HG02884 (cell line): ENCODE data around the gene DENND1C.
"Not testable (repeated sequence)": the region's sequence is repeated elsewhere in the genome, so short reads cannot be mapped to it uniquely, and the experiment has no call there.

Experiments
- ATAC-seq: cut with Tn5 transposase; IDR thresholded peaks from one replicate; pipeline ENCODE4 v1.9.1; 2021; ENCODE audit warnings: mild to moderate bottlenecking, moderate library complexity; ENCODE audit not compliant: unreplicated experiment

DENND1C gene

DNA sequence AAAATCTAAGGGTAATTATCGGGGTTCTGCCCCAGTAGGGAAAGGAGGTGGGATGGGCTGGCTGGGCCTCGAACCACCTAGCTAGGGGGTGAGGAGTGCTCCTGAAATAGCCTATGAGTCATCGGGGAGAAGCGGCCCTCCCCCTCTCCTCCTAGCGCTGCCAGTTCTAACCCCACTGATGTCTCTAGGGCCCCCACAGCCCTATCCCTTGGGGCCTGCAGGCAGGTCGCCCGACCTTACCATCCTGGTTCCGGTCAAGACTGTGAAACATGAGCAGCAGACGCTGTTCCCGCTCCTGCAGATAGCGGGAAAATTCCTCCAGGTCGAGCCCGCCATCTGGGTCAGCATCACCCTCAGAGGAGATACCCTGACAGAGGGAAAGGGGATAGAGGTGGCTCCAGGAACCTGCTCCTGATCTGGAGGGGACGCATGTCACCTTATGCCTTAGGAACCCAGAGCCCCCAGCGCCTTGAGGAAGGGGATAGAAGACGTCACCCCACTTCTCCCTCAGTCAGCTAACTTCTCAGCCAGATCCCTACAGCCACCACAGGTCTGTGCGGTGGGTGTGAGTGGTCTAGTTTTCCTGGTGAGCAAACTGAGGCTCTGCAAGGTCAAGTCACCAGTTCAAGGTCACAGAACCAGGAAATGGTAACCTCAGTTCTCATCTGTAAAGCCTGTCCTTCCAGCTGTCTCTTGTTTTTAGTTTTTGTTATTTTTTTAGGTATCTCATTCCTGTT lies 23.5 kb downstream of the DENND1C start:
- ATAC-seq: no peak

DNA sequence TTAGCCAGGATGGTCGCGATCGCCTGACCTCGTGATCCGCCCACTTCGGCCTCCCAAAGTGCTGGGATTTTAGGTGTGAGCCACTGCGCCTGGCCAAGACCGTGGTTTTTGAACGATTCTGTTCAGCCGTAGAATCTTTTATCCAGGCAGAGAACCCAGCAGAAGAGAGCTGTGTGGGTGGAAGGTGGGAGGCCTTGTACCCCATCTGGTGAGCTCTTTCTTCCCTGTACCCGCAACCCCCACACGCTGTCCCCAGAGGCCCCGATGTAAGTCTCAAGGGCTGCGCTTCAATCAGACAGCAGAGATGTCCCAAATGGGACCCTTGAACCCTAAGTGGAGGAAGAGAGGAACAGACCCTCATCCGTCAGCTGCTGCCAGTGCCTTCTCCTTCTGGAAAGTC lies 25.7 kb downstream of the DENND1C start:
- ATAC-seq: no peak

DNA sequence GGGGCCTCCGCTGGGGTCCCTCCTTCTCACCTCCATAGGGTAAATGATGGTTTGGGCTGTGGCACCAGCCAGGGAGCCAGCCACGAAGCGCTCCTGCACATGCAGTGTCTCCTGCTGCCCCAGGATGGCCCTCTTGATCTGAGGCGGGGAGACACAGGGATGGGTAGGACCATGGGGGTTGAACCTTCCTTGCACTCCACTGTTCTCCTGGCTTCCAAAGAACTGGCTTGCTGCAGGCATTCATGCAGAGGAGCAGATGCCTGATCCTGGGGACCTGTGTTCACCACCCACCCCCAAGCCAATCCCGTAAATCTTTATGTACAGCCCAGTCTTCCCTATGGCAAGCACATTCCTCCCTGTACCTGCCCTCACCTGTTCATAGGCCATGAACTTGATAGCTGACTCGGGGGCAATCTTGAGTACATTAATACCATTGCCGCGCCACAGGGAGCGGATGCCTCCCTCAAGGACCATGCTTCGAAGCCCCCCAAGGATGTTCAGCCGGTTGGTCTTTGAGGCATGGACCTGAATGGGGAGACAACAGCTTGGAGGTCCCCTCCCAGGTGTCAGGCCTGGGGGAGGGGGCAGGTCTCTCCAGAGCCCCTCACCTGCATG lies 27.5 kb downstream of the DENND1C start:
- no peak for ATAC-seq

DNA sequence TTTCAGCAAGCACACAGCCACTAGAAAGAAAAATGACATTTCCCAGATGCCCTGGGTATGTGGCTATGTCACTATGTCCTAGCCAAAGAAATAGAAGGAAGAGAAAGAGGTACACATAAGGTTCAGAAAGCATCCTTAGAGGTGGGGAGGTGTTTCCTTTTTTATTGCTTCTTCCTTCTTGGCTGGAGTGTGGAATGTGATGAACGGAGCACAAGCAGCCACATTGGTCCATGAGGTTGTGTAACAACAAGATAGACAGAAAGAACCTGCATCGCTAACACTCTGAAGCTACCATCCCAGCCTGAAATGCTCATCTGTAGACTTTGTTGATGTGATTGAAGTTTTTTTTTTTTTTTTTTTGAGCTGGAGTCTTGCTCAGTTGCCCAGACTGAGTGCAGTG lies 28.7 kb downstream of the DENND1C start:
- no peak for ATAC-seq

DNA sequence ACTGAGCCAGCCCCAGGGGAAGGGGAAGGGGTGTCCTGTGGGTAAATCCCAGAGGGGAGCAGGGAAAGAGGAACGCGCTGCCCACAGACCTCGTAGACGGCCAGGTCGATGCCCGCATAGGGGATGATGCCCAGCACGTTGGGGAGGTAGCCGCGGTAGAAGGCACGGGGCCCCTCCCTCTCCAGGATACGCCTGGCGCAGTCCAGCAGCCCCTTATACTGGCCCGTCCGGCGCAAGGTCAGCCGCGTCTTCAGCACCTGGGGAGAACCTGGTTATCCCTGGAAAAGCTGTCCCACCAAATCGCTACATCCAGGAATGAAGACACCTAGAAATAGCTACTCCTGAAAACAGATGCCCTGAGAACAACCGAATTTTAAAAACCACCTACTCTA lies 29.4 kb downstream of the DENND1C start:
- no peak for ATAC-seq

DNA sequence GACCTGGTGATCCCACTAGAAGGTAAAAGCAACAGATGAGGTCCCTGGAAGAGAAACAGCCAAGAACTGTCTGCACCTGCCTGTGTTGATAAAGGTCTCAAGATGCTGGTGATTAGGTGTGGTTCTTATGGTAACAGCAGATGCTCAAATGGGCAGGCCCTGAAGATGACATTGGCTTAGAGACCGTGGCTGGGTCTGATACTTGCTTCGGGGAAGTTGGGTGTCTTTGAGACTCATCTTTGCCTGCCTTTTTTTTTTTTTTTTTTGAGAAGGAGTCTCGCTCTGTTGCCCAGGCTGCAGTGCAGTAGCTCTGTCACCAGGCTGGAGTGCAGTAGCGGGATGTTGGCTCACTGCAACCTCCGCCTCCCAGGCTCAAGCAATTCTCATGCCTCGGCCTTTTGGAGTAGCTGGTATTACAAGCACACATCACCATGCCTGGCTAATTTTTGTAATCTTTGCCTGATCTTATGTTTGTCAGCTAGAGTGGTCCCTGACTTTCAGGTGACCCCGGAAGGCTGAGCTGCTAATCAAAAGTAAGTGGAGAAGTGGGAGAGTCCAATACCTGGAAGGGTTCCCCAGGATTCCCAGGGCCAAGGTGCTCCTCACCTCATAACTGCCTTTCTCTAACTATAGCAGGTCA lies 29.9 kb downstream of the DENND1C start:
- no peak for ATAC-seq

DNA sequence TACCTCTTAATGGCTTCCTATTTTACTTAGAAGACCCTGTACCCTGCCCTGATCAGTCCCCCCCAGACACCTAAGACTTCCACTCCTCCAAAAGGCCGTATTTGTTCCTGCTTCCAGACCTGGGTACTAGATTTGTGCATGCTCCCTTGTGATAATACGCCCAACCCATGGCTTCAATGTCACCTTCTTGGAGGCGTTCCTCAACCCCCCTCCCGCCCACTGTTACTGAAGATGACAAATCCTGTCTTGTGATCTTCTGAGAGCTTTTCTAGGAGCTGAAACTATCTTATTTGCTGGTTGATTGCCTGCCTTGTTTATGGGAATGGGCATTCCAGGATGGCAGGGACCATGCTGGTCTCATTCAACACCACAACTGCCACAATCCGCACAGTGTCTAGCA lies 31.4 kb downstream of the DENND1C start:
- ATAC-seq: no peak

DNA sequence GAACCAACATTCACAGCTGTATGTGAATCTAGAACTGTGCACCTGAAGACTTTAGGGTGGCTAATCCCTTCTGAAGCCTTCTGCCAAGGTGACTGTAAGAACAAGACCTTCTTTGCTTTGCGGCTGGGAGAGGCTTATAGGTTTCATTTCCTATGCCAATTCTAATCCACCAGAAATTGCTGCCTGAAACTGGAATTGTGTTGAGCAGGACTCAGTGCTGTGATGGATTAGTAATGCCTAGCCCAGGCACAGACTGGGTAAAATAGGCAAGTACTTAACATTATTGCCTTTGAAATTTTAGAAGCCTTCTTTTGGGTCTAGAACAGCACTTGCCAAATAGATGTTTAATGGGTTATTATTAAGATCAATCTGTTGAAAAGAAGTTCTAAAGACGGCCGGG lies 33.5 kb downstream of the DENND1C start:
- no peak for ATAC-seq

DNA sequence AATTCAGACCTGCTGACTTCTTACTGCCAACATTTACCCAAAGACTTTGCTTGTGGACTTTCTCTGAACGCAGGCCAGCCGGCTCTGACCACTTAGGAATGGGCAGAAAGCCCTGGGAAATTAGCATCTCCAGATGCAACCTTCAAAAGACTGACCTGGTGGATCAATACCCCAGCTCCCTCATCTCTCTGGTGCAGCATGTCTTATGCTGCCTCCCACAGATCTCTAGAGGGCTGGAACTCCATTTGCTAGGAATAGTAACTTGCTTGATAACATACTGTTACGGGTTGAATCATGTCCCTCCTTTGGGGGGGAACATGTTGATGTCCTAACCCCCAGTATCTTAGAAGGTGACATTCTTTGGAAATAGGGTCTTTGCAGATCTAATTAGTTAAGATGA lies 35.1 kb downstream of the DENND1C start:
- ATAC-seq: no peak

DNA sequence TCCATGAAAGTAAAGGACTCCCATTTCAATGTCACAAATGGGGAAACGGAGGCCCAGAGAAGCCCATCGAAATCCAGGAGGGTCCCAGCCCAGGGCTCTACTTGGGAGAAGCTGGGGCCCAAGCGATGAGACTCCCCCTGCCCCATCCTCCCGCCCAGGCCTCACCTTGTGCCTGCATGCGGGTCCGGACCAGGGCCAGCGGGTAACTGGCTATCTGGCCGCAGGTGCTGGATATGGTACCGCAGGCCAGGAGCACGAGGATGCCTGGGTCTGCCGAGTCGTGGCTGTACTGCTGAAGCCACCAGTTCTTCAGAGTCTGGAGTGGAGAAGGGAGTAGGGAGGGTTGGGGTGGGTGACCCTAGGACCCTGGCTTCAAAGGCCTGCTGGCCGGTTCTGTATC lies 37.6 kb downstream of the DENND1C start:
- no peak for ATAC-seq

DNA sequence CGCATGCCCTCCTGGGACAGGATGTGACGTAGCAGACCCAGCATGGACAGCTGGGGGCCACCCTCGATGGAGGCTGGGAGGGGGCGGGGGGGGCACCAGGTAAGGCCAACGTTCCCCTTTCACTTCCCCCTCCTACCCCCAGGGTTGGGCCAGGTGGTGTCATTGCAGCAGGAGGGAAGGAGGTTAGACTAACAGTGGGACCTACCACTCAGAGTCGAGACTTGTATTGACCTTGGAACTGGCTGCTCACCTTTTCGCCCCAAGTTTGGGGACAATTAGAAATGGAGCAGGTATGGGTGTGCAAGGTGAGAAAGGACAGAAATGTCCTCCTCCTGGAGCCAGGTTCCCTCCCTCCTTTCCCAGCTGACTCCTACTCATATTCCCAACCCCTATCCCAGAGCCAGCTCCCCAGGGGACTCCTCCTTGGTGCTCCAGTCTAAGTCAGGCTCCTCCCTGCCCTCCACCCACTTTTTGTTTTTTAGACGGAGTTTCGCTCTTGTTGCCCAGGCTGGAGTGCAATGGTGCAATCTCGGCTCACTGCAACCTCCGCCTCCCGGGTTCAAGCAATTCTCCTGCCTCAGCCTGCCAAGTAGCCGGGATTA lies 39.4 kb downstream of the DENND1C start:
- ATAC-seq: no peak

DNA sequence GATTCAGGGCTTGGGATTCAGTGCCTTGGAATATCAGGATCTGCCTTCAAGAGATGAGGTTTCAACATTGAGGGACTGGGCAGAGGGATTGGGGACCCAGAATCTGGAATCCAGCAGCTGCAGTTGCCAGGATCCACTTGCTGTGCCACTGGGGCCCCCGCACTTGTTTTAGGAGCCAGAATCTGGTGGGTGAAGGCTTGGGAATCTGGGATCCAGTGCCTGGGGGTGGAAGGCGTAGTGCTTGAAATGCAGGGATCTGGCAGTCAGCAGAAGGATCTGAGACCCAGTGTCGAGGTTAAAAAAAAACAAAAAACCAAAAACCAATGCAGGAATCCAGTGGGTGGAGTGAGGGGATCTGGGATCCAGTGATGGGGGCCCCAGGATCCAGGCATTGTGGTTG lies 40.7 kb downstream of the DENND1C start:
- ATAC-seq: no peak

DNA sequence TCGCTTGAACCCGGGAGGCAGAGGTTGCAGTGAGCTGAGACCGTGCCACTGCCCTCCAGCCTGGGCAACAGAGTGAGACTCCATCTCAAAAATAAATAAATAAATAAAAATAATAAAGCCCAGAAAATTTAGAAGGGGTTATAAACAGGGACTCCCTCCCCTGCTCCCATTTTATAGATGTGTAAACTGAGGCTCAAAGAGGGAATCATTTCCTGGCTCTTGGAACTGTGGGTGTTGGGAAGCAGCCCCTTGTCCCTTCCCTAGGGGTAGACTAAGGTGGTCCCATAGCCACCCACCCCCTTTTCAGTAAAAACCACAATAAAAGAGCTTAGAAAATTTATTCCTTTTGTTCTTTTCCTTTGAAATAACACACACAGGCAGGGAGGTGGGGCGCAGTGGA lies 41.8 kb downstream of the DENND1C start:
- ATAC-seq: no peak

DNA sequence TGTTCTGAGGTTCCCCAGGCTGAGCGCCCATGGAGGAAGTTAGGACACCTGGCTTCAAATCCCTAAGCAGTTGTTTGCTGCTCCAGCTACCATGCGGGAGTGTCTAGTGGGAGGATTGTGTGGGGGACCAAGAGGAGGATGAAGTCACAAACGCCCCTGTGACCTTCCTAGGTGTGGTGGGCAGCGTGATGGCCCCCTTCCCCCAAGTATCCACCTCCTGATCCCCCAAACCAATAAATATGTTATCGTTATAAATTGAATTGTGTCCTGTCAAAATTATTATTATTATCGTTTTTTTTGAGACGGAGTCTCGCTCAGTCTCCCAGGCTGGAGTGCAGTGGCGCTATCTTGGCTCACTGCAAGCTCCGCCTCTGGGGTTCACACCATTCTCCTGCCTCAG lies 47.9 kb downstream of the DENND1C start, which contains the start of gene SLC25A41:
TSS of gene SLC25A41 (minus strand) at position 101 of the 400 bp plus-strand sequence. CDS start at position 31, 70 bp downstream.
- ATAC-seq: no peak

DNA sequence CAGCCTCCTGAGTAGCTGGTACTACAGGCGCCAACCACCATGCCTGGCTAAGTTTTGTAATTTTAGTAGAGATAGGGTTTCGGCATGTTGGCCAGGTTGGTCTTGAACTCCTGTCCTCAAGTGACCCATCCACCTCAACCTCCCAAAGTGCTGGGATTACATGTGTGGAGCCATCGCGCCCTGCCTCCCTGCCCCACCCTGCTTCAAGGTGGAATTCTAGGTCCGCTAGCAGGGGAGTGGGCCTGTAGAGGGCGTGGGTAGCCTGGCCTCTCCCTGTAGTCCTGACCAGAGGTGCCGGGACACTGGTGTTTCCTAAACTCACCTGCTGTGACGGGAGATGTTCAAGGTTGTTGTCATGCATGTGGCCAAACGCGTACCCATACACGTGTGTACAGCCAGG lies 48.4 kb downstream of the DENND1C start:
- ATAC-seq: no peak

DNA sequence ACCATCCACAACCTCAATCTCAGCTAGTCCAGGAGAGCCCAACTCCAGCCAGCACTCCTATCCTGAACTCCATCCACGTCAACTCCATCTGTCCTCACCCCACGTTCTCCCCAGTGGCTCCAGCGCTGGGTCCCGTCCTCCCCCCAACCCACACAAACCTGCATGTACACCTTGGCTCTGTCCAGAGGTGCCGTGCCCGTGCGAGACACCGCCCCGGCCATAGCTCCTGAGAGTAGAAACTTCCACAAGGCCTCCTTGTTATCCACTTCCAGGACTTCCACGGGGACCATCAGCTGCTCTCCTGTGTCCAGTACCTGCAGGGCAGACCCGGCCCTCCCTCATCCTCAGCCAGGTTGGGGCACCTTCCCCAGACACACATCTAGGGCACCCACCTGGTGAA lies 49.7 kb downstream of the DENND1C start:
- no peak for ATAC-seq

DNA sequence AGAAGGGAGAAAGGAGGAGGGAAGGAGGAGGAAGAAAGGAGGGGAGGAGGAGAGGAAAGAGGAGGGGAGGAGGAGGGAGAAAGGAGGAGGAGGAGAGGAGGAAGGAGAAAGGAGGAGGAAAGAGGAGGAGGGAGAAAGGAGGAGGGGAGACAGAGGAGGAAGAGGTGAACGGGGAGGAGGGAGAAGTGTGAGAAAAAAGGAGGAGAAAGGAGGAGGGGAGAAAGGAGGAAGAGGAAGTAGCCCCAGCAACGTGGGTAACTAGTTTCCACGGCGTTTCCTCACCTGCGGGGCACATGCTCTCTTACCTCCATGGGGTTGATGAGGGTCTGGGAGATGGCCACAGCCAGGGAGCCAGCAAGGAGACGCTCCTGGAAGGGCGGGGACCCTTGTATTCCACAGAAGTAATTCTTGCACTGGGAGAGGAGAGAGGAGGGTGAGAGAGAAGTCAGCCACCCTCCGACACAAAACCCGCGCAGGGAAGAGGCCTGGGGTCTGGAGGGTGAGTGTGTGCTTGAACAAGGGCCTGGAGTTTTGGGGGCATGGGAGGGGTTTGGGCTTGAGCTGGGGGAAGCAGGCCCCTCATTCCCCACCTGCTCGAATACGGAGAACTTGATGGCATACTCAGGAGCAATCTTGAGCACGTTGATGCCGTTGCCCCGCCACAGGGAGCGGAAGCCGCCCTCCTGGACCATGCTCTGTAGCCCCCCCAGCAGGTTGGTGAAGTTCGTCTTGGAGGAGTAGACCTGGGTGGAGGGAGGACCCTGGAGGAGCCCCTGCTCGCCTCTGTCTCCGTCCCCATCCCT lies 52.0 kb downstream of the DENND1C start:
- no peak for ATAC-seq

DNA sequence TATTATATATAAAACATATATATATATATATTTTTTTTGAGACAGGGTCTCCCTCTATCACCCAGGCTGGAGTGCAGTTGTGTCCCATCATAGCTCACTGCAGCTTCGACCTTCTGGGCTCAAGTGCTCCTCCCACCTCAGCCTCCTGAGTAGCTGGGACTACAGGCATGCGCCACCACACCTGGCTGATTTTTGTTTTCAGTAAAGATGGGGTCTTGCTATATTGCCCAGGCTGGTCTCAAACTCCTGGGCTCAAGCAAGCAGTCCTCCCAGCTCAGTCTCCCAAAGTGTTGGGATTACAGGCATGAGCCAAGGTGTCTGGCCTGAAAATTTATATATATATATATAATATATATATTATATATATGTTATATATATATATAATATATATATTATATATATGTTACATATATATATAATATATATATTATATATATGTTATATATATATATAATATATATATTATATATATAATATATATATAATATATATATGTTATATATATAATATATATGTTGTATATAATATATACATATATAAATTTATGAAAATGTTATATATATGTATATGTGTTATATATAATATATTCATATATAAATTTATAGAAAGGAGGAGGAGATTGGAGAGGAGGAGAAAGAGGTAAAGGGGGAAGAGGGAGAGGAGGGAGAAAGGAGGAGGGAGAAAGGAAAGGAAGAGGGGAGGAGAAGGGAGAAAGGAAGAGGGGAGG lies 52.7 kb downstream of the DENND1C start:
- ATAC-seq: not testable (repeated sequence)

DNA sequence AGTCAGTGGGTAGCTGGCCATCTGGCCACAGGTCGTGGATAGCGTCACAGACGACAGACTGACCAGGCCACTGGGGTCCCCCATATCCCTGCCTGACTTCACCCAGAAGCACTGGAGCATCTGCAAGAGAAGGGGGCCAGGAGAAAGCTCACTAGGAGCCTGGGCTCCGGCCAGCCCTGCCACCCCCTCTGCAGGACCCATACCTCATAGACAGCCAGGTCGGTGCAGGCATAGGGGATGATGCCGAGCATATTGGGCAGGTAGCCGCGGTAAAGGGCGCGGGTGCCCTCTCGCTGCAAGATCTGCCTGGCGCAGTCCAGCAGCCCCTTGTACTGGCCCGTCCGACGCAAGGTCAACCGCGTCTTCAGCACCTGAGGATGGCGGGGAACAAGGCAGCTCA lies 54.5 kb downstream of the DENND1C start:
- ATAC-seq: no peak
